ENCODE measurements around the gene PRKAR1B.

GRCh38 chr7:757741-758163 is 30.7 kb upstream of the PRKAR1B start:
- no peak for TF ChIP-seq SIN3A (IDR thresholded peaks at IDR 0.05; ENCODE audit: borderline replicate concordance, low read depth, low read length)
- no peak for TF ChIP-seq CTCF (IDR thresholded peaks at IDR 0.05)
- no peak for TF ChIP-seq USF2 (IDR thresholded peaks at IDR 0.05; ENCODE audit: borderline replicate concordance, low read depth, low read length)
- no peak for TF ChIP-seq USF1 (IDR thresholded peaks at IDR 0.05; ENCODE audit: borderline replicate concordance, low read depth)
- no peak for TF ChIP-seq MAX (IDR thresholded peaks at IDR 0.05; ENCODE audit: low read depth)
- no peak for TF ChIP-seq YY1 (IDR thresholded peaks at IDR 0.05; ENCODE audit: low read depth)
- no peak for TF ChIP-seq RCOR1 (IDR thresholded peaks at IDR 0.05; ENCODE audit: low read length)
- TF ChIP-seq REST (IDR thresholded peaks at IDR 0.05; ENCODE audit: low read depth, low read length): no peak
- TF ChIP-seq TAF1 (IDR thresholded peaks at IDR 0.05; ENCODE audit: borderline replicate concordance, low read depth, low read length): no peak
- TF ChIP-seq RXRA (IDR thresholded peaks at IDR 0.05; ENCODE audit: borderline replicate concordance, low read depth): no peak
- no peak for TF ChIP-seq GATA2 (CRISPR knock-in tag; IDR thresholded peaks at IDR 0.05)
- no peak for TF ChIP-seq FOSL2 (IDR thresholded peaks at IDR 0.05; ENCODE audit: borderline replicate concordance, low read depth)
- TF ChIP-seq SMC3 (IDR thresholded peaks at IDR 0.05; ENCODE audit: low read depth, low read length): no peak
- TF ChIP-seq CHD2 (IDR thresholded peaks at IDR 0.05; ENCODE audit: low read length, partially characterized antibody): no peak
